HG02678 (cell line): ENCODE results near the gene KDELR3.

Experiments
- ATAC-seq: cut with Tn5 transposase; IDR thresholded peaks from one replicate; pipeline ENCODE4 v1.9.1; 2021; ENCODE audit warnings: mild to moderate bottlenecking, moderate library complexity; ENCODE audit not compliant: unreplicated experiment

Gene KDELR3

DNA sequence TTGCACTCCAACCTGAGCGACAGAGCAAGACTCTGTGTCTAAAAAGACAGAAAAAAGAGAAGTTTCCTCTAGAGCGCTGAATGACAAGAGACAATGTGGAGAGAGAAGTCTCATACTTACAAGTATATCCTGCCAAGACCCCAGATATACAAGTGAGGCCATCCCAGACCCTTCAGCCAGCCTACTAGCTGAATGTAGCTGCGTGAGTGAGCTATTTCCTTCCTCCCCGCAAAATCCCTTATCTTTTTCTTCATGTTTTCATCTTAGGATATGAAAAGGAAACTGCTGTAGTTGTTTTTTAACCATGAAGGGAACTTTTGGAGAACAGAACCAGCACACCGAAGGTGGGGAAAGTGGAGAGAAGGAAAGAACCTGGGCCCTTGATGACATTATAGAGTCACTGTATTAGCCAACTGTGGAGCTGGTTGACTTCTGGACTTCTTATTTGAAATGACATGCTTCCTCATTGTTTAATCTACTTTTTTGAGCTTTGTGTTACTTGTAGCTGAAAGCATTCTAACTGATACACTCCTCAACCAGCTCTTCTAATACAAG lies 42.6 kb downstream of the KDELR3 start:
- no peak for ATAC-seq

DNA sequence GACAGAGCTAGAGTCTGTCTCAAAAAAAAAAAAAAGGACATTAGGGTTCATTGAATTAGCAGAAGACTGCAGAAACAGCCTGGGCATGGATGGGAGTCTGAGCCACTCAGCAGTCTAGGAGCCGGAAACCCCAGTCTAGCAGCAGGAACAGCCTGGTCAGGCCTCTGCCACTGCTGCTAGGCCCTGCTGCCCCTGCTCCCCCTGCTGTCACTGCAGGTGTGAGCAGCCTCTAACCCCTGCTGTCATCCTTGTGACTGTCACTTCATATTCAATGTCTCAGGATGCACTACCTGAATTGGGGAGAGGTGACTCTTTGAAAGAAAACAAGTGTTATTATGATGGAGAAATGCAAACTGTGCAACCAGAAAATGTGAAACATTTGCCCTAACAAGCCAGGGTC lies 45.2 kb downstream of the KDELR3 start:
- peak; percentile 51 for ATAC-seq

DNA sequence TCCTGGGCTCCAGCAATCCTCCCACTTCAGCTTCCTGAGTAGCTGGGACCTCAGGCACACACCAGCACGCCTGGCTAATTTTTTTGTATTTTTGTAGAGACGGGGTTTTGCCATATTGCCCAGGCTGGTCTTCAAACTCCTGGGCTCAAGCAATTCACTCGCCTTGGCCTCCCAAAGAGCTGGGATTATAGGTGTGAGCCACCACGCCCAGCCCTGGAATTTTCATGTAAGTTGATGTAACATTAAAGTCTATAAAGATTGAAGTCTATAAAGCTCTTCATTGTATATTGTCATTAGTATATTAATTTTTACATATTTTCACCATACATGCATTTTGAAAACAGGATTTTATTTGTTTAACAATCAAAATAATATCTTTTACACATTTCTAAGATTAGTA lies 50.7 kb downstream of the KDELR3 start:
- ATAC-seq, result no peak

DNA sequence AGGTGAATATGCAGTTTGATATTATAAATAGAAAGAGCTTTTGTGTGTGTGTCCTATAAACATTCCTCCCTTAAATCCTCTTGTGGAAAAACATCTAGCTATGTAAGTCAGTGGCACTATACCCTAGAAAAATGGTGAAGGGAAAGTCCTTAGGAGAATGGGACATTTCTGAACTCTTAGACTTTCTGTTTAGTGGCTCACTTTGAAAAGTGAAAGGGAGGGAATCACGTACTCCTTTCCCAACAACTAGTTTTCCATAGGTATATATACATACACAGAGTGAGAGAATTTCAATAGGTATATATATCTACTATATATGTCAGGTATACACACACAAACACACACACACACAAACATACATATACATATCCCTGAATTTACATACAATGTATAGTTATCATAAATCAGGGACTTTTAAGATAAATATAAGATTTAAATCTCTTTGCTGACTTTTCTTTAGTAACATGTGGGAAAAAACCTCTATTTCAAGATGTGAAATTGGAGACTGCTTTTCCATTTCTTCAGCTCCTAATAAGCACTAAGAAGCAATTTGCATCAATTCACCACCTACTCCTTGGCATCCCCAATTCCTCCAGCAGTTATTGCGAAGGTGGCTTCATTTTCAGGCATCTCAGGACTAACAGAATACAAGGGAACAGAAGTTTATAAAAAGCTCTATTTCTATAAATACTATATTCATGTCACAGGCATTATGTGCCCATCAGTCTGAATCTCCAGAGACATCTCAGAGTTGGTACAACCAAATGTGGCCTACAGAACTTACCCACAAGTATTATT lies 51.8 kb downstream of the KDELR3 start:
- ATAC-seq, result no peak

DNA sequence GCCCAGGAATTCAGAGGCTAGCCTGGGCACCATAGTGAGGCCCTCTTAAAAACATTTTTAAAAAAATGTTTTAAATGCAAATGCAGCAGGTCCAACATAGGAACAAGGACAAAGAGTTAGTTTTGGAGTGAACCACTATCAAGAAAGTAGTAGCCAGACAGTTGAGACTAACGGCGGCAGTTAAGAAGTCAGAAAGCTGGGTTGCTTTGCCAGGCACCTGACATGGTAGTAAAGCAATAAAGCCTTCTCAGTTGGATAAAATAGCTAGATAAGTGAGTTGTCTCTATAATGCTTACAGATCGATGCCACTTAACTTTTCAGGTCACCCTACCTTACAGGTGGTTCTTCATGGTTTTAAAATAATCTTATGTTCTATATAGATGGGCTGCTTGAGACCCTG lies 55.1 kb downstream of the KDELR3 start:
- ATAC-seq, result no peak

DNA sequence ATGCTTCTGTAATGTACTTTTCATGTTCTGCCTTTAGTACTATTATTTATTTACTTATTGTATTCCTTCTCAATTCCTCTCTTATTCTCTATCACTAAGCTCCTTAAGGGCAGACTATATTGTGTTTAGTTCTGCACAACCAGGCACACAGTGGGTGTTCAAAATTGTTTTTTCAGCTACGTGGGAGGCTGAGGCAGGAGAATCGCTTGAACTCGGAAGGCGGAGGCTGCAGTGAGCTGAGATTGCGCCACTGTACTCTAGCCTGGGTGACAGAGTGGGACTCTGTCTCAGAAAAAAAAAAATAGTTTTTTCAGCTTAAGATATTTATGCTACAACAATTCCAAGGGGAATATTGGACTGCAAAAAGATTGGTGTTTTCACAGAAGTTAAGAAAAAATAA lies 55.6 kb downstream of the KDELR3 start:
- no peak for ATAC-seq

DNA sequence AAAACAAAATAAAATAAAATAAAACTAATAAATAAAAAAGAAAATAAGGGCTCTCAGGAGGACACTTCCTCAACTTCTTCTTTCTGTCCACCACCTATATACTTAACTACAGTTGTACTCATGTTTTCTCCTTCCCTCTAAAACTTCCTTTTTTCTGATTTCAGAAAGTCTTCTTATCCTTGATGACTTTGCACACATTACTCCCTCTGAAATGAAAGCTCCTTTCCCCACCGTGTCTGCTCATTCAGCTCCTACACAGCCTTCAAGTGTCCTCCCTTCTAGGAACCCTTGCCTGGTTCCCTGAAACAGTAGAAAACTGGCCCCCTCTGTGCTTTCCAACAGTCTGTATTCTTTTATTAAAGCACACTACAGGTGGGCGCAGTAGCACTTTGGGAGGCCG lies 56.5 kb downstream of the KDELR3 start:
- ATAC-seq, result no peak

DNA sequence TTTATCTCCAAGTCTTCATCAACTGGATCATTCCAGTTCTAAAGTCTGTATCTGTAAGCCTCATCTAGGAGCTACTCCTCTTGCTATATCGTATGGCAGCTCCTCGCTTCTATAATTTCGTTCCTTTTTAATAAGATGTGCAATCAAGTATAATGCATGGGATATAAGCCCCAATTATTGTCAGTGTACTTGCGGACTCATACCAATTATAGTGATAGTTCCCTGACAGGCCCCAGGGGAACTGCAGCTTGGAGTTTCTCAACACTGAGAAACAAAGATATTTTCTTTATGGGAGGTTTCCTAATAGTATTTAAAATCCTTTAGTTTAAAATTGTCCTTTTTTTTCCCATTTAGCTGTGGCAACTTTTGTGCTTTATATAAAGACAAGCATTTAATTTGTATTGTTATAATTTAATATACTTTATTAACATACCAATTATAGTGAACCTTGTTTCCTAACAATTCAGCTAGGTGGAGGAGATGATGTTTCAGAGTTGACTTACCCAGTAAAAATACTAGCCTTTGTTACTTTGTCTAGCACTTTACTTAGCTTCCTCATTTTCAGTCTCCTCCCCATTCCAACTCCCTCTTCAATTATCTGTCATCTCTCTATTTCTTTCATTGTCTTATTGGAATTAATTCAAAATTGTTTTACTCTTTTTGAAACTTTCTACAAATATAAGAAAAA lies 63.5 kb downstream of the KDELR3 start:
- ATAC-seq, result no peak
